Stimulated activated CD4-positive, alpha-beta T cell treated with anti-CD3 and anti-CD28 coated beads, Interleukin-4, amount 100 ng/mL, for 48 hours (primary cell): ENCODE data around the gene BMPR1B.
"Not testable (repeated sequence)": the region's sequence is repeated elsewhere in the genome, so short reads cannot be mapped to it uniquely, and the experiment has no call there.

Experiments
- DNase-seq, 2 donors: peaks; one replicate each; pipeline ENCODE4 v3.0.0-alpha.2; 2020; ENCODE audit warnings: low read depth in 2 of 2

BMPR1B gene

GRCh38 chr4:95142932-95143331, 385.2 kb downstream of the BMPR1B start:
- no peak for DNase-seq

DNA sequence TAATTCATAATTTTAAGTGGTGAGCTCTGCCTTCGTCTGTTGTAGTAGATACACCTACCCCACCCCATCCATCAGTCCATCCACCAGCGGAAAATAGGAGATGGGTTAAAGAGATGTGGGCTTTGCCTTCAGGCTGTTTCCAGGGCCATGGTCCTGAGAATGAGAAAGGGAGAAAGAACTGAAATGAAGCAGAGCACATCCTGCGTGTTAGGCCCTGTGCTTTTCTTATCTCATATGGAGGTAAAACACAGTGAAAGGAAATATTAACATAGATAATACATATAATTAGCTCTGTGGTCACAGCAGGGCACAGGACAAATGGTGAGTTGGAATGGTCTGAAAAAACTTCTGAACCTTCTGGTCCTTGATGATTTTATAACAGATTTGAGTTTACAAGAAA, 393.5 kb downstream of the BMPR1B start:
- DNase-seq = no peak

GRCh38 chr4:95153182-95153581, 395.4 kb downstream of the BMPR1B start:
- DNase-seq = no peak

- DNase-seq = no peak
Measured at GRCh38 chr4:95155759-95156451, 398.1 kb downstream of the BMPR1B start.

- no peak for DNase-seq
Measured at GRCh38 chr4:95156452-95156765, 398.7 kb downstream of the BMPR1B start.

GRCh38 chr4:95157596-95157995, 399.8 kb downstream of the BMPR1B start:
- no peak for DNase-seq

DNA sequence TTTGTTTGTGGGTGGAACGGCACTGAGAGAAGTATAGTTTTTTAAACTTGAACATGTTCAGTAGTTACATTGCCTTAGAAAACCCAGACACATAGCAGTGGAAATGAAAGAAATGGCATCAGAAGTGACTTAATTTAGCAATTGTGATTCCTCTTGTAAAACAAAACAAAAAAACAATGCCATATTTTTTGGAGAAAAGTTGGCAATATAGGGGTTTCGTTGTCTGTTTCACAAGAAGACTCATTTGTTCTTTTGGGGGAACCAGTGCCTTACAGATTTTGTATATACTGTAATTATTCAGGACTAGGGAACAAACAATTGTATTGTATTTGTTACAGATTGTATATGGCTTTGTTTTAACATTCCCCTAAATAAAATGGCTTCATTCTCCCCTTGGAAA, 400.3 kb downstream of the BMPR1B start:
- DNase-seq = no peak

GRCh38 chr4:95158626-95159025, 400.9 kb downstream of the BMPR1B start:
- DNase-seq = no peak

DNA sequence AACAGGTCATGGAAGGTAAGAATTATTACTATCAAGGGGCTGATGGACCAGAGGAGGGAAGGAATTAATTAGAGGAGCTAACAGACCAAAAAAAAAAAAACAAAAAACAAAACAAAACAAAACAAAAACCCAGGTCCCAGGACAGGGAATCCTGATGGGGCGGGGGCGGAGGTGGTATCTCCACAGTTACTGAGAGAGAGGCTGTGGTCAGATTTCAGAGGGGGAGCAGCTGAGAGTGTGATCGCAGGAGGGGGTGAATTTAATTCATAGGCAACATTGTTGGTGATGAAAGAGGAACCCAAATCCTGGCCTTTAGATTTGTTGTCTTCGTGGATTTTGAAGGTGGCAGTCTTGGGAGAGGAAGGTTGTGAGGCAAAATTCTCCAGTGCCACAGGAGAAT, 401.6 kb downstream of the BMPR1B start:
- no peak for DNase-seq

GRCh38 chr4:95161781-95162469, 404.2 kb downstream of the BMPR1B start:
- DNase-seq = no peak

DNA sequence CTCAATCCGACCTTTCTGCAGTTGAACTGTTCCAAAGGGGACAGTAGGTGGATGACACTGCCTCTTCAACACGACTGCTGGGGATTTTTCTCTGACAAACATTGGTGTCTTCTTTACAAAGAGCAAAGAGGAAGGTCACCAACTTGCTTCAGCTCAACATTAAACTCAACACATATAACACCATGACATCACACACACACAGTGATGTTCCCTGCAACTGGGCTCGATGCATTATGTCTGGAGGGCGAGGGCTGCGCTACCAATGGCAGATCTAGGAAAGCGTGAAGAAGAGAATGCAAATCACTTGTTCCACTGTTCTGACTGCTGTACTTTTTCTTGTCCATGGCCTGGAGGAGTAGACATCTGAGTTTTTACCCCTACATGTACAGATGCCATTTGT, 405.1 kb downstream of the BMPR1B start:
- no peak for DNase-seq

DNA sequence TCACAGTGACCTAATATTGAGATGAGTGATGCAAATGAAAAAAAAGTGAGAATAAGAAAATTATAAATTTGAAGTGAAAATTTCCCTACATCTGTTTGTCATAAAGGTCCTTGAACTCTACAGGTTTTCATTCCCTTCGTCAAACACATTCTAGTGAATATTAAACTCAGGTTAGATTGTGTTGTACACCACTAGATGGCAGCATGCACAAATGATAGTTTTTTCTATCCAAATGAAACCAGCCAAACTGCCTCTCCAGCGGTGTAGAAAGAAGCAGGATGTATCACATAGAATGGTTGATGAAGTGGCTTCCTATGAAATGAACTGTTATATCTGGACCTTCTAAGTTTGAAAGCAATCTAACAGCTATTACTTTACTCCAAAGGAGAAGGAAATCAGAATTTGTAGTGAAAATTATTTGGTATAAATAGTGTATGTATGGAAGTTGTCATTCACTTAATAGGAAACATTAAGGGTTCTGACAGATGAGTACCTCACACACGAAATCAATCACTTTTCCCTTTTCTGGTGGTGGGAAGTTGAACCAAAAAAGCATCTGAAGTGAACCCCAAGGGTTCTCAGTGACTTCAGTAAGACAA, 408.3 kb downstream of the BMPR1B start:
- DNase-seq = no peak

GRCh38 chr4:95167805-95168204, 410.1 kb downstream of the BMPR1B start:
- no peak for DNase-seq

GRCh38 chr4:95170176-95170575, 412.4 kb downstream of the BMPR1B start:
- no peak for DNase-seq

DNA sequence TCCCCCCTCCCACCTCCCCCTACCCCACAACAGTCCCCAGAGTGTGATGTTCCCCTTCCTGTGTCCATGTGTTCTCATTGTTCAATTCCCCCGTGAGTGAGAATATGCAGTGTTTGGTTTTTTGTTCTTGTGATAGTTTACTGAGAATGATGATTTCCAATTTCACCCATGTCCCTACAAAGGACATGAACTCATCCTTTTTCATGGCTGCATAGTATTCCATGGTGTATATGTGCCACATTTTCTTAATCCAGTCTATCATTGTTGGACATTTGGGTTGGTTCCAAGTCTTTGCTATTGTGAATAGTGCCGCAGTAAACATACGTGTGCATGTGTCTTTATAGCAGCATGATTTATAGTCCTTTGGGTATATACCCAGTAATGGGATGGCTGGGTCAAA, 413.6 kb downstream of the BMPR1B start:
- not testable (repeated sequence) for DNase-seq

DNA sequence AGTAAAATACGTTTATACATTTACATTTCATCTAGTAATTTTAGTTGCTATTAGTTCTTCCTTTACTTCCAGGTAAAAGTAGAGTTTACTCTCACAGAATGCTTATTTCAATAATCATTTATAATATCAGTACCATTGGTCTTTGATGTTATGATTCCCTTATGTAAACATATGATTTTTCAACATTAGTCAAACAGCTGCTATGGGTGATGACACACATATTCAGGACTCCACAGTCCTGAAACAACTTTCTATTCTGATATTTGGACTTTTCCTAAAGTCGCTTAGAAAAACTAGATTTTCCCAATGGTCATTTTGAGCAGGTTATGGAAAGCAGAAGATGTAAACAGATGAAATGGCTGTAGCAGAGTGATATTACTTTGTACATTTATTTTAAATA, 421.2 kb downstream of the BMPR1B start:
- no peak for DNase-seq

DNA sequence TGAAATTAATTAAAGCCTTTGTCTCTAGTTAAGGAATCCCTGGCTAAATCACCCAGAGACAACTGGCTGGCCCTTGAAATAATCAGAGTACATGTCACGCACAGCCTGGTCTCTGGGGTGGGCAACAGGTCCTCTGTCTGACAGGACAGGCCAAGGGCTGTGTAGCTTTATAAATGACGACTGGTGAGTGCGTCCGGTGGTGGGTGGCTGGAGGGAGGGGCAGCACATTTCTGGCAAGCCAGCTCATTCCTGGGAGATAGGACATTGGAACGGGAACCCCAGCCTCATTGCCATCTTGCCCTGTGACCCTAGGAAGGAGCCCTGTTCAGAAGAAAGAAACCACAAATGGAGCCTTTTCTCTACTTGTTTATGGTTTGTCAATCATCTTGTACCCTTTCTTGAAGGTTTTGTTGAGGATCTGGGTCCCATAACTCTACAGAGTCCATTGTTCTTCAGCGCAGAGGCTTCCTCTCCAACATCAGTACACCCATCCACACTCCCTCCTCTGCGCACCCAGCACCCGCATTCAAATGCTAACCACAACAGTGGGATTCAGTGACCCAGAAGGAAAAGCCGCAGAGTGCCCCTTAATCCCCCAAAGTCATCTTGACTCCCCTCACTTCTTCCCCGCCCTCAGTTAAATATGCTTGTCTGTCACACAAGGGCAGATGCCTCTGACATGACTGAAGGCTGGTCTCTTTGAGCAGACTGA, 422.9 kb downstream of the BMPR1B start:
- DNase-seq = no peak

- DNase-seq = no peak
Measured at GRCh38 chr4:95181243-95181995, 423.7 kb downstream of the BMPR1B start.

DNA sequence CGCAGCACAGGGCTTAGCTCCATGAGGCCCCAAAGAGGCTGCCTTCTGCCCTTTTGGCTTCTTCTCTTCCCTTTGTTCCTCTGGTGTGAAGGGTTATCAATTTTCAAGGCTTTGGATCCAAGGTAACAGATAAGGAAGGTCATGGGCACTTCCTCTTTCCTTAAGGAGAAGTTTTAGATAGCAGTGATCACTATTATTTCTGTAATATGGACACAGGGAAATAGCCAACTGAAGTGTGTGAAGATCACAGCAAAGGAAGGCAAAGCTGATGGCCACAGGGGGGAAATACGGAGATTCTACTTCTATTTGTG, 424.2 kb downstream of the BMPR1B start:
- DNase-seq = no peak

GRCh38 chr4:95183656-95184408, 426.1 kb downstream of the BMPR1B start:
- DNase-seq = no peak

GRCh38 chr4:95186666-95187065, 428.9 kb downstream of the BMPR1B start:
- no peak for DNase-seq
